MM.1S (cell line): Measurements from ENCODE around the gene DNAJB14.

Experiments
- EZH2phosphoT487 ChIP-seq: fragments of 300-600 bp; sonication (generic); IDR thresholded peaks from 2 replicates; pipeline ENCODE4 v1.6.1; 2018; ENCODE audit warnings: antibody characterized with exemption, low read length
- TF ChIP-seq, protein P1 (sequence below): fragments of 300-600 bp; sonication (generic); IDR thresholded peaks from 2 replicates; pipeline ENCODE4 v1.5.1; 2016; ENCODE audit warnings: antibody characterized with exemption, low read length, mixed read lengths

DNA sequence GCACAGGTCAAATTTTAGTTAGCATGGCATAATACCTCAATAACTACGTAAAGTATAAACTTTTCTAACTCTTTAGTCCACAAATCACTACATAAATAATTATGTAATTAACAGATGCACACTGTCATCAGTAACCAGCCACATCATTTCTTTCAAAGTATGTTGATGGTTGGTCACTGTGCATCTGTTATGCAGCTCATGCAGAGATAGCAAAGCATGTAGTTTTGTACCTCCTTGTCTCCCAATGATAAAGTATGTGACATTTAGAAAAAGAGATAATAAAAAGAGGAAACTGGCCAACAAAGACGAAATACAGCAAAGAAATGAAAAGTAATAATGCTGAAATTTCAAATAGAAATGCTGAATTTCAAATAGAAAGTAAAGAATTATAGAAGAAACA, 55.1 kb downstream of the DNAJB14 start:
- TF ChIP-seq, protein P1, sequence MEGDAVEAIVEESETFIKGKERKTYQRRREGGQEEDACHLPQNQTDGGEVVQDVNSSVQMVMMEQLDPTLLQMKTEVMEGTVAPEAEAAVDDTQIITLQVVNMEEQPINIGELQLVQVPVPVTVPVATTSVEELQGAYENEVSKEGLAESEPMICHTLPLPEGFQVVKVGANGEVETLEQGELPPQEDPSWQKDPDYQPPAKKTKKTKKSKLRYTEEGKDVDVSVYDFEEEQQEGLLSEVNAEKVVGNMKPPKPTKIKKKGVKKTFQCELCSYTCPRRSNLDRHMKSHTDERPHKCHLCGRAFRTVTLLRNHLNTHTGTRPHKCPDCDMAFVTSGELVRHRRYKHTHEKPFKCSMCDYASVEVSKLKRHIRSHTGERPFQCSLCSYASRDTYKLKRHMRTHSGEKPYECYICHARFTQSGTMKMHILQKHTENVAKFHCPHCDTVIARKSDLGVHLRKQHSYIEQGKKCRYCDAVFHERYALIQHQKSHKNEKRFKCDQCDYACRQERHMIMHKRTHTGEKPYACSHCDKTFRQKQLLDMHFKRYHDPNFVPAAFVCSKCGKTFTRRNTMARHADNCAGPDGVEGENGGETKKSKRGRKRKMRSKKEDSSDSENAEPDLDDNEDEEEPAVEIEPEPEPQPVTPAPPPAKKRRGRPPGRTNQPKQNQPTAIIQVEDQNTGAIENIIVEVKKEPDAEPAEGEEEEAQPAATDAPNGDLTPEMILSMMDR = no peak
- no peak for TF ChIP-seq EZH2phosphoT487
